ENCODE results near the gene TMCC1.
"Not testable (repeated sequence)": the region's sequence is repeated elsewhere in the genome, so short reads cannot be mapped to it uniquely, and the experiment has no call there.

GRCh38 chr3:129640985-129641384 is 252.5 kb downstream of the TMCC1 start:
- not testable (repeated sequence) for TF ChIP-seq CTCF (IDR thresholded peaks at IDR 0.05; ENCODE audit: low read depth, low read length, missing input control); MAX (IDR thresholded peaks at IDR 0.05); FOXA2 (IDR thresholded peaks at IDR 0.05); ATF3 (IDR thresholded peaks at IDR 0.05)

Data from liver (tissue), 3 donors.